ENCODE data around the gene SDHB. TPM values are rescaled to one million over a fixed set of nuclear protein-coding genes. Genes with fewer than 3 reads are reported as not detected.

The SDHB gene
- polyA plus RNA-seq, 1 of the 3 experiments (the other 2 are of a cell fraction) = 128 TPM

- no peak for TF ChIP-seq REST (IDR thresholded peaks at IDR 0.05; ENCODE audit: low read depth, low read length)
- TF ChIP-seq TEAD4 (IDR thresholded peaks at IDR 0.05; ENCODE audit: borderline replicate concordance, insufficient read depth) = no peak
- no peak for TF ChIP-seq POLR2AphosphoS5 (IDR thresholded peaks at IDR 0.05; ENCODE audit: low read depth, low read length)
These were observed 76.9 kb downstream of the SDHB start (continued) for GRCh38 chr1:16976966-16977365.

GRCh38 chr1:16975838-16976237 is 78.0 kb downstream of the SDHB start:
- POLR2A ChIA-PET = interaction anchor here (0.6 to 1.5 kb wide), 2 partner anchors 9 to 15 kb away, joined by 3 to 4 read pairs; no protein-coding TSS in a partner anchor
- H3K27me3 ChIP-seq (ENCODE audit: insufficient read depth) = no peaks in the 10 kb centered on the region
- peaks cover 8 to 21% of the 10 kb centered on the region in 2 experiments for H3K36me3 ChIP-seq (replicated peaks in 1 of 2; ENCODE audit: control insufficient read depth in 1 of 2, insufficient read depth in 2 of 2, low read length in 1 of 2)
- CTCF ChIA-PET = interaction anchor here (1.1 to 1.5 kb wide), 4 partner anchors 9 to 15 kb away, joined by 3 to 5 read pairs (median 4); no protein-coding TSS in a partner anchor
- TF ChIP-seq MAX (IDR thresholded peaks at IDR 0.05; ENCODE audit: low read depth) (no peak), RAD21 (IDR thresholded peaks at IDR 0.05; ENCODE audit: low read length) (no peak), CHD2 (IDR thresholded peaks at IDR 0.05; ENCODE audit: low read length, partially characterized antibody) (no peak), POLR2AphosphoS5 (IDR thresholded peaks at IDR 0.05; ENCODE audit: low read depth, low read length) (no peak), ELF1 (IDR thresholded peaks at IDR 0.05) (no peak), JUND (IDR thresholded peaks at IDR 0.05) (no peak), RXRA (IDR thresholded peaks at IDR 0.05; ENCODE audit: borderline replicate concordance, low read depth) (no peak), TAF1 (IDR thresholded peaks at IDR 0.05; ENCODE audit: borderline replicate concordance, low read depth, low read length) (no peak), NRF1 (IDR thresholded peaks at IDR 0.05; ENCODE audit: low read depth, low read length) (no peak), IRF3 (IDR thresholded peaks at IDR 0.05; ENCODE audit: low read depth, low read length) (no peak), MXI1 (IDR thresholded peaks at IDR 0.05; ENCODE audit: low read depth, low read length) (no peak), REST (IDR thresholded peaks at IDR 0.05; ENCODE audit: low read depth, low read length) (no peak), EP300 (IDR thresholded peaks at IDR 0.05; ENCODE audit: borderline replicate concordance in 1 of 2, low read depth in 1 of 2, low read length in 1 of 2) (no peak)
- DNase-seq = no peak
- peaks cover 11% of the 10 kb centered on the region for H3F3A ChIP-seq (replicated peaks; ENCODE audit: insufficient read depth)
- peak overlapping the region in 1 of 2 experiments; percentile 8; a peak in 1 of 4 replicates for H3K27ac ChIP-seq (ENCODE audit: low read depth in 2 of 2, low read length in 1 of 2)
- H3K4me1 ChIP-seq (ENCODE audit: control insufficient read depth in 1 of 2, insufficient read depth in 2 of 2, low read depth in 1 of 2, low read length in 1 of 2) = peaks cover 12 to 55% of the 10 kb centered on the region in 2 experiments; a peak in 2 of 4 replicates
- peaks cover 44% of the 10 kb centered on the region for H4K20me1 ChIP-seq (ENCODE audit: insufficient read depth)
- H3K9me3 ChIP-seq = no peaks in the 10 kb centered on the region
- H3K9ac ChIP-seq = no peak overlapping the region
- no peaks in the 10 kb centered on the region for H3K9me2 ChIP-seq
- no peak overlapping the region for H2AFZ ChIP-seq (ENCODE audit: low read depth)
- no peak overlapping the region for H3K4me3 ChIP-seq (ENCODE audit: low read depth in 2 of 2, low read length in 1 of 2)
- 97% methylated on average over 13 of the region's 14 CpGs for WGBS (ENCODE audit: low lambda C conversion rate)
- H3K4me2 ChIP-seq = no peak overlapping the region
- H3K79me2 ChIP-seq (ENCODE audit: insufficient read depth) = peaks cover 54% of the 10 kb centered on the region
